Measurements from ENCODE around the gene RMI2. TPM values are rescaled to one million over a fixed set of nuclear protein-coding genes. Genes with fewer than 3 reads are reported as not detected.

RMI2 gene
- total and polyA plus RNA-seq, 9 of the 15 experiments (the other 6 are each of a cell fraction or from before 2014, with no cell fraction given): 8.0 to 43.4 (median 32.5) TPM

GRCh38 chr16:11308493-11309283 is 36.6 kb upstream of the RMI2 start:
- WGBS (ENCODE audit: insufficient coverage, low coverage, missing lambda C conversion rate): 26% methylated on average over 15 of the region's 15 CpGs
- no TSS peak for BruUV-seq (replicated peaks)
- Histone ChIP-seq H3K27me3 (ENCODE audit: control insufficient read depth in 2 of 2, insufficient read depth in 2 of 2, low read length in 2 of 2) (peaks cover 0 to 6% of the 10 kb centered on the region in 2 experiments; a peak in 2 of 5 replicates), H4K20me1 (replicated peaks; ENCODE audit: control insufficient read depth, insufficient read depth, low read length) (no peaks in the 10 kb centered on the region), H3K9me1 (ENCODE audit: control insufficient read depth, insufficient read depth, low read length) (no peaks in the 10 kb centered on the region), H3K36me3 (ENCODE audit: control insufficient read depth, insufficient read depth, low read length) (no peaks in the 10 kb centered on the region), H3K4me2 (ENCODE audit: insufficient read depth, low read length) (no peak overlapping the region), H2AFZ (ENCODE audit: low read depth, low read length) (no peak overlapping the region), H3K9ac (ENCODE audit: insufficient read depth in 1 of 2, low read depth in 2 of 2, low read length in 2 of 2) (peak overlapping the region in 1 of 2 experiments; percentile 45; a peak in 1 of 4 replicates), H3K4me1 (replicated peaks in 1 of 2; ENCODE audit: control insufficient read depth in 2 of 2, insufficient read depth in 2 of 2, low read length in 2 of 2) (peaks cover 11 to 25% of the 10 kb centered on the region in 2 experiments; a peak in 3 of 5 replicates), H3K79me2 (ENCODE audit: control insufficient read depth, insufficient read depth, low read length) (no peaks in the 10 kb centered on the region), H3K4me3 (no peak overlapping the region), H3K27ac (ENCODE audit: extremely low read depth, low read depth, low read length) (no peak overlapping the region), H3K9me3 (replicated peaks; ENCODE audit: control insufficient read depth, insufficient read depth, low read depth, low read length) (no peaks in the 10 kb centered on the region)
- intact Hi-C loops (cut with micrococcal nuclease) (no loop called here), in situ Hi-C loops (cut with MboI) (no loop called here)
- CTCF ChIA-PET (ENCODE audit: low intra/inter-chr PET ratio): interaction anchor here (0.8 kb wide), 1 partner anchor 759 kb away, joined by 3 read pairs; no protein-coding TSS in a partner anchor
- POLR2A ChIA-PET: interaction anchor here (0.5 to 1.2 kb wide), 3 partner anchors 55 to 213 kb away, joined by 3 to 4 read pairs (median 3); no protein-coding TSS in a partner anchor
- no peak for ATAC-seq
- DNase-seq (ENCODE audit: extremely low read depth in 1 of 4, low spot score in 3 of 4): peak in 2 of 4 experiments; percentile 41 to 46
- no peak for FAIRE-seq
- TF ChIP-seq DDX20 (tag; IDR thresholded peaks at IDR 0.05; ENCODE audit: low read depth): no peak
- no peak for TF ChIP-seq ZNF77 (CRISPR knock-in tag; IDR thresholded peaks at IDR 0.05)
- TF ChIP-seq ZFP30 (CRISPR knock-in tag; IDR thresholded peaks at IDR 0.05; ENCODE audit: borderline replicate concordance): no peak
- TF ChIP-seq PRPF4 (IDR thresholded peaks at IDR 0.05; ENCODE audit: insufficient read depth, low read depth, low read length, poor library complexity, severe bottlenecking): no peak
- no peak for TF ChIP-seq TEAD2 (tag; IDR thresholded peaks at IDR 0.05)
- TF ChIP-seq TEAD4 (IDR thresholded peaks at IDR 0.05; ENCODE audit: low read length): no peak
- TF ChIP-seq TEAD4 (CRISPR knock-in tag; IDR thresholded peaks at IDR 0.05; ENCODE audit: borderline replicate concordance): no peak
- TF ChIP-seq RBFOX2 (IDR thresholded peaks at IDR 0.05; ENCODE audit: low read depth, low read length): no peak
- TF ChIP-seq NFIX (CRISPR knock-in tag; IDR thresholded peaks at IDR 0.05; ENCODE audit: low read depth): no peak
- TF ChIP-seq THAP7 (CRISPR knock-in tag; IDR thresholded peaks at IDR 0.05): no peak
- TF ChIP-seq, protein P1, sequence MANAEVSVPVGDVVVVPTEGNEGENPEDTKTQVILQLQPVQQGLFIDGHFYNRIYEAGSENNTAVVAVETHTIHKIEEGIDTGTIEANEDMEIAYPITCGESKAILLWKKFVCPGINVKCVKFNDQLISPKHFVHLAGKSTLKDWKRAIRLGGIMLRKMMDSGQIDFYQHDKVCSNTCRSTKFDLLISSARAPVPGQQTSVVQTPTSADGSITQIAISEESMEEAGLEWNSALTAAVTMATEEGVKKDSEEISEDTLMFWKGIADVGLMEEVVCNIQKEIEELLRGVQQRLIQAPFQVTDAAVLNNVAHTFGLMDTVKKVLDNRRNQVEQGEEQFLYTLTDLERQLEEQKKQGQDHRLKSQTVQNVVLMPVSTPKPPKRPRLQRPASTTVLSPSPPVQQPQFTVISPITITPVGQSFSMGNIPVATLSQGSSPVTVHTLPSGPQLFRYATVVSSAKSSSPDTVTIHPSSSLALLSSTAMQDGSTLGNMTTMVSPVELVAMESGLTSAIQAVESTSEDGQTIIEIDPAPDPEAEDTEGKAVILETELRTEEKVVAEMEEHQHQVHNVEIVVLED (CRISPR knock-in tag; IDR thresholded peaks at IDR 0.05): no peak
